Hematopoietic multipotent progenitor cell treated with erythropoietin and hydrocortisone succinate and interleukin-3 and kit ligand, for 15 days (in vitro differentiated cells): ENCODE results near the gene MYO9B.

Experiments
- DNase-seq: peaks from one replicate; pipeline ENCODE4 v3.0.0-alpha.2; 2015; ENCODE audit warnings: low spot score

The MYO9B gene

DNA sequence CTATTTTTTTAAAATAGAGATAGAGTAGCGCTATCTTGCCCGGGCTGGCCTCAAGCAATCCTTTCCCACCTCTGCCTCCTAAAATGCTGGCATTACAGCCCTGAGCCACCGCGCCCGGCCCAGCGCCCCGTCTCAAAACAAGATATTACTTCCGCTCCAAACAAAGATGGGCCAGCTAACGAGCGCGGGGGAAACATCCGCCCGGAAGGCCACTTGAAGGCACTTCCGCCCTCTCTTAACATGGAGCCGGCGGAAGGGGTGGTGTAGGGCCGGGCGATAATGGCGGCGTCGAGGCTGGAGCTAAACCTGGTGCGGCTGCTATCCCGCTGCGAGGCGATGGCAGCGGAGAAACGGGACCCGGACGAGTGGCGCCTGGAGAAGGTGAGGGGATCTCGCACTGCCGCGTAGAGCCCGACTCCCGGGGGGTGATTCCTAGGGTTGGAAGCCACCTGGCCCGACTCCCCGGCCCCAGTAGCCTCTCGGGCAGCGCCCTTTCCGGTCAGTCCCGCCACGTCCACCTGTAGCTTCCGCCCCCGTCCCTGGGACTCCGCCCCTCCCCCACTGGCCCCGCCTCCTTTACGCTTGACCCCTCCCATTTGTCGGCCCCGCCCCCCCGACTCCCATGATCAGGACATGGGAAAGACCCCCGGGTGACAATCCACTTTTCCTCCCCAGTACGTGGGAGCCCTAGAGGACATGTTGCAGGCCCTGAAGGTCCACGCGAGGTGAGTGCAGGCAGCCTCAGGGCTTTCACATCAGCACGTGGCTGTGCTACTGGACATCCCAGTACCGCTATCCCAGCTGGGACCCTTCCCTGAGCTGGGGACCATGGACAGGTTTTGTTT is 139.8 kb downstream of the MYO9B start, which contains the start of gene USE1:
TSS of gene USE1 (plus strand) at position 231 of the 845 bp plus-strand sequence. CDS start at position 280, 49 bp downstream.
- DNase-seq, result peak; percentile 94

DNA sequence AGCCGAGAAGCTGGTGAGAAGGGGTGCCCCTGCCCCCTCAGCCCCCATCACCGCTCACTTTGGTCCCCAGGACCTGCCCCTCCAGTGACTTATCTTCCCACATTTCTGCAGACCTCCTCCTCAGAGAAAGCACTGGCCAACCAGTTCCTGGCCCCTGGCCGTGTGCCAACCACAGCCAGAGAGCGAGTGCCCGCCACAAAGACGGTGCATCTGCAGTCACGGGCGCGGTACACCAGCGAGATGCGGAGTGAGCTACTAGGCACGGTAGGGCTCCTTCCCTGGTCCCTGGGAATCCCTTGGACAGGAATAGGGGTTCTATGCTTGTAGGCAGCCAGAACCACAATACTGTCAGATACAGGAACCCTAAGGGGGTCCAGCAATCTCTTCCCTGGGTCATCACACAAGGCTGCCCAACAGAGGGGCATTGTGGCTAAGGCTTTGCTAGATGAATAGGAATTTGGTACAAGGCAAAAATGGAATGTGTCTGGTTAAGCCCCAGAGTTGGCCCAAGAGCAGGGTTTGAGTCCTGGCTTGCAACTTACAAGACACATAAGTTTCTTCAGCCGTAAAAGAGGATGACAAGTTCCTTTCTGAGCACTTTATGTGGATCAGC is 140.6 kb downstream of the MYO9B start:
- DNase-seq, result no peak

DNA sequence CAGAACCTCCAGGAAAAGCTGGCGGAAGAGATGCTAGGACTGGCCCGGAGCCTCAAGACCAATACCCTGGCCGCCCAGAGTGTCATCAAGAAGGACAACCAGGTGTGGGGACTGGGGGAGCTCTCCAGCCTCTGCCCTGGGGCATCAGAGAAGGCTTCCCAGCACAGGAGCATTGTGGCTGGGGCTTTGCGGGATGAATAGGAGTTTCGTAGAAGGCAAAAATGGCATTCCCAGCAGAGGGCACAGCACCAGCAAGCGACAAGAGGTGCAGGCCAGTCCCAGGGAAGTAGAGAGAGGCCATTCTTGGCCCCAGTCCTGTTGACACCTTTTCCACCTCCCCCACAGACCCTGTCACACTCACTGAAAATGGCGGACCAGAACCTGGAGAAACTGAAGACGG is 143.7 kb downstream of the MYO9B start:
- DNase-seq, result no peak

DNA sequence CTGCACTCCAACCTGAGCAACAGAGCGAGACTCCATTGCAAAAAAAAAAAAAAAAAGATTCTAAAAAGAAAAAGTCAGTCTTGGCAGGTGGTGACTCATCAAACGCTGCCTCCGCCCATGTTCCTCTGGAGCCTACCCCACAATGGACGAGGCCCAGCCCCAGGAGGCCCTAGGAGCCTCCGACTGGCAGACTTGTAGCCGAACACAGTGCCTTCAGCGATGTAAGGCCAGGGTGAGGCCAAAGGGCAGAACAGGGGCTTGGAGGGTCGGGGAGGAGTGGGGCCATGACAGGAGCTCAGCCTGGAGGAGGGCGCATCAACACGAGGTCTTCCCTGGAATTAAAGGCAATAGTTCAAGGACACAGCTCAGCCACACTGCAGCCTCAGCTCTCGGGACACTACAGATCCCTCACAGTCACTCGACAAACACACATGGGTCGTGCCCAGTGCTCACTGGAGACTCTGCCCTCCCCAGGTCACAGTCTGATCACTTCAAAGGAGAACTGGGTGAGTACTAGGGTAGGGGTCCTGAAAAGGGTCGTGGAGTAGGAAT is 144.7 kb downstream of the MYO9B start:
- peak; percentile 79 for DNase-seq

DNA sequence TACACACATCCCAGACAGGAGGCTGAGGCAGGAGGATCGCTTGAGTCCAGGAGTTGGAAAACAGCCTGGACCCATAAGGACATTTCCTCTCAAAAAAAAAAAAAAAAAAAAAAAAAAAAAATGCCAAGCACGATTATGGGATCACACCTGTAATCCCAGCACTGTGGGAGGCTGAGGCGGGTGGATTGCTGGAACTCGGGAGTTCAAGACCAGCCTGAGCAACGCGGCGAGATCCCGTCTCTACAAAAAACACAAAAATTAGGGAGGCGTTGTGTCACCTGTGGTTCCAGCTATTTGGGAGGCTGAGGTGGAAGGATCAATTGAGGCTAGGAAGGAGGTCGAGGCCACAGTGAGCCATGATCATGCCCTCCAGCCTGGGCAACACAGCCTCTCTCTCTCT is 149.5 kb downstream of the MYO9B start:
- no peak for DNase-seq

DNA sequence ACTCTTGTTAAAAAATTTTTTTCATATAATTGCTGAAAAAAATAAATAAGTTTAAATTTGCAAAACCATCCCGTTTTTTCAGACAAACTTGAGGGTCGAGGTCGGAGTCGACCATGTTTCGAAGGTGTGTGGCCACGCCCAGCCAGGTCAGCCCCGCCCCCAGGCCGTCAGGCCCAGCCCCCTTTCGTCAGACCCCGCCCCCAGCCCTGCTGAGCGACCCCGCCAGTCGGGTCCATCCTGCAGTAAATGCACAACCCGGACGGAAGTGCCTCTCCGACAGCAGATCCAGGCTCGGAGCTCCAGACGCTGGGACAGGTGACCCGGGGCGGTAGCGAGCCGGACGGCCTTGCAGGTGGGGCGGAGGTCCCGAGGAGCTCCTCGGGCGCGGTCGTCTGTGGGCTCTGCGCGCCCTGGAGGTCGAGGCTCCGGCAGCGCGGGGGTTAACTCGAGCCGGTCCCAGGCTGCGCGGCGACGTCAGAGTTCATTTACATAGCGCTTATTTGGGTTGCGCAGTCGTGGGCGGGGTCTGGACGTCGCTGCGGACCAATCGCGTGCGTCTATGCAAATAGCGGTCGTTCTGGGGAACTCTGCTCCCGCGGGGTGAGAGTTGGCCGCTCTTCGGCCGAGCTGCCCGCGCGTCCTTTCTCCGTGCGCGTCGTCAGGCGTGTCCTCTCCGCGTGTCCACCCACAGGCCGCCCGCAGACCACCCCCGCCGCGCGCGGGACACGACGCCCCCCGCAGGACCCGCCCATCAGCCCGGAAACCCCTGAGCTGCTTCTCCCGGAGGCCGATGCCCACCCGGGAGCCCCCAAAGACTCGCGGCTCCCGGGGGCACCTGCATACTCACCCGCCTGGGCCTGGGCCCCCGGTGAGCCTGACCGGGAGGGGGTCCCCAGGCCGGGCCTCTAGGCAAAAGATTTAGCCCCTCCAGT is 150.7 kb downstream of the MYO9B start, which contains the start of gene OCEL1:
TSS of gene OCEL1 (plus strand) at position 225 of the 932 bp plus-strand sequence. CDS start at position 247, 22 bp downstream.
- peak; percentile 99 for DNase-seq

DNA sequence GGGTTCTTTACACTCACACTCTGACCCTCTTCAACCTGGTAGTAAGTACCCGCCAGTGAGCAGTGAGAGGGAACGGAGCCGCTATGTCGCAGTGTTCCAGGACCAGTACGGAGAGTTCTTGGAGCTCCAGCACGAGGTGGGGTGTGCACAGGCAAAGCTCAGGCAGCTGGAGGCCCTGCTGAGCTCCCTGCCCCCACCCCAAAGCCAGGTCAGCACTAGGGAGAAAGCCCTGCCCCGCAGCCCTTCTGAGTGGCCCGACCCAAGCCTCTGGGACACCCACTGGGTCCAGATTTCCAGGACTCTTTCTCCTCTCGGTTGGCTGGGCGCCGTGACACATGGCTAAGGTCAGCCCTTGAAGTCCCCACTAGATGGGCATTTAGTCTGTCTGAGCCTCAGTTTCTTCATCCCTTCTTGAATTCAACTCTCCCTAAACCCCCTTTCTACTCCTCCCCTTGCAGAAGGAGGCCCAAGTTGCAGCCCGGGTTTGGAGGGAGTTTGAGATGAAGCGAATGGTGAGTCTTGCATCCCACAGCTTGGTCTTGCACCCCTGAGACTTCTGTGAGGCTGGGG is 152.3 kb downstream of the MYO9B start:
- no peak for DNase-seq

DNA sequence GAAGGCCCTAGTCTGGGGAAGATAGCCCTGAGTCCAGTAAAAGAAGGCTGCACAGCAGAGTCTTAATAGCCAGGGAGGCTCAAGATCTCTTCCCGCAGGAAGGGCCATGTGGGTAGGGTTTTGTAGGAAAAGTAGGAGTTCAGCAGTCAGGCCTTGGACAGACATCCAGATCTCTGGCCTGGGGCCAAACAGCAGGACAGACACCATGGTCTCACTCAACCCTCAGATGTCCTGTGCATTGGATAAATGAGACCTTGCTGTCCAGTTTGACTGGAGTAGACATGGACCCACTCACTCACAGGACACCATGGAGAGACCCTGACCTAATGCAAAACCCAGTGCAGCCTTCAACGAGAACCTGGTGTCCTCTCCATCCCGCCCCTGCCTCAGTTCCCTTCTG is 154.3 kb downstream of the MYO9B start:
- DNase-seq, result no peak

DNA sequence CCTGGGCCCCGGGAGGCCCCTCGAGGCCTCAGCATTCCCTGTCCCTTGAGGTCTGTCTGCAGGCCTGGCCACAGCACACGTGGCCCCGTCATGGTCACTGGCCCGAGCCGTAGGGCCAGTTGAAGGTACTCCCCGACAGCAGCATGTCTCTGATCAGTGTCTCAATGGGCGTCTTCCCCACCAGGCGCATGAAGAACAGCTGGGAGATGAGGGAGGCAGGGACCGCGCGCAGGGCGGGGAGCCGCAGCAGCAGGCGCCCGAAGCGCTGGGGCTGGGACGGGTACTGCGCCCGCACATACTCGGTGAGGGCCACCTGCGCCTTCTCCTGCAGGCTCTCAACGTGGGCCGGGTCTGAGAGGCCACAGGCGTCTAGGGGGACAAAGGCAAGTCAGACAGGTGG is 156.7 kb downstream of the MYO9B start:
- DNase-seq, result no peak

DNA sequence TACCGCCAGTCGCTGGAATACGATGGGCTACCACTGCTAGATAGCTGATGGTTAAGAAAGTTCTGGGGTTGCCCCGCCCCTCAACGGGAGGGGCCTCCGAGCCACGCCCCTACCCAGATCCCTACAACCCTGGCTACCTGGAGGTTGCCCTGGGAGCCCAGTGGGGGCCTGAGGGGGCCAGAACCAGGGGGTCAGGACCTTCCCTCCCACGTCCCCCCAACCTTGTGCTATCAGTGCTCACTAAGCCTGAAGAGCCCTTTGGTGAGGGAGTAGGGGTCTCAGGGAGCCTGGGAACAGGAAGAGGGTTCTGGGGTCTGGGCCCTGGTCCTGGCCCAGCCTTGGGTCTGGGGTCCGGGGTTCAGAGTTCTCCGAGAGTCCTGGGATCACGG is 159.3 kb downstream of the MYO9B start:
- DNase-seq, result peak; percentile 77

DNA sequence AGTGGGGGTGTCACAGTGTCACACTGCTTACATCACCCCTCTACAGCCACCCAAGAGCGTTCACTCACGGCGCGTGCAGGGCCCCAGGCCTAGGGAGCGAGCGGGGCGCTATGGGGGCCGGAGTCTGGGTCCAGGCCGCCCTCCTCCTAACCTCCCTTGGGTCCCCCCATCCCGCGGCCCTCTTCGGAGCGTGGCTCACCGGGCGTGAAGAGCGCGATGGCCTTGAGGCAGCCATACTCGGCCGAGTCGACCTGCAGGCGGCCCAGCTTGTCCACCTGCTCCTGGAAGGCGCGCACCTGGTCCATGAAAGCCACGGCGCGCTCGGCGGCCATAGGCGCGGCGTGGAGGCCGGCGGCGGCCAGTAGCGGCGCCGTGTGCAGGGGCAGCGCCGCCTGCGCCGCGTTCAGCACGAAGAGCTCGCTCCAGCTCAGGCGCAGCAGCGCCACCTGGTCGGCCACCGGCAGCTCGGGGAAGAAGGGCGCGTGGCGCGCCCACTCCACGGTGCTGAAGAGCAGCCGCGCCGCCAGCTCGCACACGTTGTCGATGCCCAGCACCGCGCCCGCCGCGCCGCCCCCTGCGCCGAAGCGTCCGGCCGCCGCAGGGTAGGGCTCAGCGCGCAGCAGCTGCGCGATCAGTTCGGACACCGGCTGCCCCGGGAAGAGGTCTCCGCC is 159.9 kb downstream of the MYO9B start:
- peak; percentile 81 for DNase-seq

DNA sequence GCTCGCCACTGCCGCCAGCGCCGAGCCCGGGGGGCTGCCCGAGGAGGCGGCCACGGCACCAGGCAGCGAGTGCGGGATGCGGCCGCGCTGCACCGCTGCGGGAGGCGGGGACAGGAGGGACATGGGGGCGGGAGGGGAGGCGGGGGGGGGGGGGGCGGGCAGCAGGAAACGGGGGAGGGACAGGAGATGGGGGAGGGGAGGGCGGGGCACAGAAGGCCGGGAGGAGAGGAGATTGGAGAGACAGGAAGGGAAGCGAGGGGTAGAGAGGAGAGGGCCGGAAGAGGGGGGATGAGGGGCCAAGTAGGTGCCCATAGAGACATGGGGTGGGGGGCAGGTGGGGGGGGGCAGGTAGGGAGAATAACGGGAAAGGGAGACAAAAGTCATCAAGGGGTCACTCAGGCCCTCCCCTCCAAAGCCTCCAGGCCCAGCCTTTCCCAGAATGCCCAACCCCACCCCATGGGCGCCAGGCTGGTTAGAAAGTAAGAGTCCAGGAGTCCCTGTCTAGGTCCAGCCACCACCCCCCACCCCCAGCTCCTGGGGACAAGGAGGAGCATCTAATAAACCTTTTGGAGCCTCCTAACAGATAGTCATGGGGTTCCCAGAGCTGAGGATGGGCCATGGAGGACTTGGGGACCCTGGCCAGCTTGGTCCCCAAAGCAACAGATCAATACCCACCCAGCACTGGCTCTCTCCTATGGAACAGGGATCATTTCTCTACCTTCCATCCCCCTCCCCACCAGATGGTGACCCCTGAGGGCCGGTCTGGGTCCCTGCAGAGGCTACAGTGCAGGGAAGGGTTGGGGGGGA is 160.6 kb downstream of the MYO9B start:
- no peak for DNase-seq

DNA sequence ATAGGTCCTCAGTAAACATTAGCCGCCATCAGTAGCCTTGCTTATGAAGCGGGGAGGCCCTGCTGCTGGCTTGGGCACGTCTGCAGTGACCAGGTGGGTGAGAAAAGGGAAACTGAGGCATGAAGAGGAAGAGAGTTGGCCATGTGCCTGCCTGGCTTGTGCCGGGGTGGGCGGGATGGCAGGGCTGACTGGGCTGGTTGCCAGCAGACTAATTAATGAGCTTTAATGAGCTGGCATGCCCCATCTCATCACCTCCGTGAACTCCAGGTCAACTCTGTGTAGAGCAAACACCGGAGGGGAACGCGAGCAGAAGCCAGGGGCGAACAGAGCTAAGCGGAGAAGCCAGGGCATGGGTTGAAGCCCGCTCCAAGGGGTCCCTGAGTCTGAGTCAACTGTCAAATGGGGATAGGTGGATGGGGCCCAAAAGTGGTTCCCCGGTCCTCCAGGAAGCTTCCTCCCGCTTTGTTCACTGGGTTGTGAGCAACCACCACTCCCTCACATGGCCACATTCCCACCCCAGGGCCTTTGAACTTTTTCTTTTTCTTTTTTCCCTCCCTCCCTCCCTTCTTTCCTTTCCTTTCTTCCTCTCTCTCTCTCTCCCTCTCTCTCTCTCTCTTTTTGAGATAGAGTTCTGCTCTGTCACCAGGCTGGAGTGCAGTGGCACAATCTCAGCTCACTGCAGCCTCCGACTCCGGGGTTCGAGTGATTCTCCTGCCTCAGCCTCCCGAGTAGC is 161.4 kb downstream of the MYO9B start:
- DNase-seq, result no peak

DNA sequence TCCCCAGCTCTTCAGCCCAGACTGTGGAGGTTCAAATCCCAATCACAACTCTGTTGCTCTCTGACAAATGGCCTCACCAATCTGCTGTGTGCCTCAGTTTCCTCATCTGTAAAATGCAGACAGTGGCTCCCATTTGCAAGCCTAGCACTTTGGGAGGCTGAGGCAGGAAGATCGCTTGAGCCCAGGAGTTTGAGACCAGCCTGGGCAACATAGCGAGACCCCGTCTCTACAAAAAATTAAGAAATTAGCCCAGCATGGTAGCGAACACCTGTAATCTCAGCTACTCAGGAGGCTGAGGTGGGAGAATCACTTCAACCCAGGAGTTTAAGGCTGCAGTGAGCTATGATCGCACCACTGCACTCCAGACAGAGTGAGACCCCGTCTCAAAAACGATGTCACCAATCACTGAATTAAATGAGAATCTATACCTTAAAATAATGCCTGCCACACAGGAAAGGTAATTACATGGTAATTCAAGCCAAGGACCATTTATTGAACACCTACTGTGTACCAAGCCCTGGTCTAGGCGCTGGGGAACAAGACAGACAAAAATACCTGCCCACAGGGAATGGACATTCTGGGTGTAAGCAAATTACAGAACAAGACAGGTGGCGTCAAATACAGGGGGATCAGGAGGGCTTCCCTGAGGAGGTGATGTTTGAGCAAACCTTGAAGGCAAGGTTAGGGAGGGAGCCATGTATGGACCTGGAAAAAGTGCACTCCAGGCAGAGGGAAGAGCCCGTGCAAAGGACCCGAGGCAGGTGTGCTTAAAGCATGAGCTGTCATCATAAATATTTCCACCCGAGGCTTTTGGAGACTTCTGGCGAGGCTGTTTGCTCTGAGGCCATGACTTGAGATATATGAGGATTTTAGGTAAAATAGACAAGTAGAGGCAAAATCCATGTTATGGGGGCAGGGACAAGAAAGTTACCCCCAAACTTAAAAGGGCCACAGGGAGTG is 162.4 kb downstream of the MYO9B start:
- no peak for DNase-seq

DNA sequence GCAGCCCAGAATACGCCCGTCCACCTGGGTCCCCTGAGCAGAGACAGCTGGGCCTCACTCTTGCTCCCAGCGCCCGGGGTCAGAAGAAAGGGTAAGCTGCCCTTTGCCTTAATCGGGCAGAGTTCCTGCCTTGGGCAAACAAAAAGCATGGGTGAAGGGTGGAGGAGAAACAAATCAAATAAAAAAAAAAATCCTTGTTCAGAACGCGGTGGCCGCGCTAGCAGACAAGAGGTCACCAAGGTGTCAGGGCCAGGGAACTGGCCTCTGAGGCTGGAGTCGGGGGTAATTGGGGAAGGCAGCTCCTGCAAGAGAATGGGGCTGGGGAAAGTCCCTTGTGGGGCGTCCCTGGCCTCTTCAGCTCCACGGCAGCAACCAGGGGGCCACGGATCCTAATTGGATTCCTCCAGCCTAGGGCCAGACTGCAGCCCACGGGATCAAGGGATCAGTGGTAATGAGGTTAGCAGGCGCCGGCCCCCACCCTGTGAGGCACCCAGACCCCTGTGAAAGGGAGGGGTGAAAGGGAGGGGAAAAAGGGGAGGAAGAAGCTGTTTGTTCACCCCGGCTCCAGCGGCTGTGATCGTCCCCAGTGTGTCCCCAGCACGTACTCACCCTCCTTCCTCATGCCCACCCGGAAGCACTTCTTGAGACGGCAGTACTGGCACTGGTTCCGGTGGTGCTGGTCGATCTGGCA is 164.6 kb downstream of the MYO9B start:
- no peak for DNase-seq

DNA sequence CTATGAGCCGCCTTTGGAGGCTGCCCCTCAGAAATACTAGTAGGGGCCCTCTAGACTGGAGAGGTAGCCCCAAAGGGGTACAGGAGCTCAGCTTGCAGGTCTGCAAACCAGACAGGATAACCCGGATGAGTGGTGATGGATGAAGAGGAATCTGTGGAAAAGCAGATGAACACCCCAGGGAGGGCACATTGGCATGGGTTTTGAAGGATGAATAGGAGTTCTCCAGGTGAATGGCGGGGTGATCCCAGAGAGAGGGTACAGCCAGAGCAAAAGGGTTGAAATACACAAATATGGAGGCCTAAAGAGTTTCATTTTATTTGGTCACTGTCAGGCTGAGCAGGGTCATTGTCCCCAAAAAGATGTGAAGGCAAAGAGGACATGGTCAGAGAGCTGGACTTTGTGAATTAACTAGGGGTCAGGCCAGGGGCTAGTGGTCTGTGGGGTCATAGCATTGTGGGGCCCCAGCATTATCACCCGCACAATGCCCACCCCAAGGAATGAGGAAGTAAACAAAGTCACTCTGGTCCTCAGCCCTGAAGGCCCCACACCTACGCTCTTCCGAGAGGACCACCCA is 165.3 kb downstream of the MYO9B start:
- no peak for DNase-seq

DNA sequence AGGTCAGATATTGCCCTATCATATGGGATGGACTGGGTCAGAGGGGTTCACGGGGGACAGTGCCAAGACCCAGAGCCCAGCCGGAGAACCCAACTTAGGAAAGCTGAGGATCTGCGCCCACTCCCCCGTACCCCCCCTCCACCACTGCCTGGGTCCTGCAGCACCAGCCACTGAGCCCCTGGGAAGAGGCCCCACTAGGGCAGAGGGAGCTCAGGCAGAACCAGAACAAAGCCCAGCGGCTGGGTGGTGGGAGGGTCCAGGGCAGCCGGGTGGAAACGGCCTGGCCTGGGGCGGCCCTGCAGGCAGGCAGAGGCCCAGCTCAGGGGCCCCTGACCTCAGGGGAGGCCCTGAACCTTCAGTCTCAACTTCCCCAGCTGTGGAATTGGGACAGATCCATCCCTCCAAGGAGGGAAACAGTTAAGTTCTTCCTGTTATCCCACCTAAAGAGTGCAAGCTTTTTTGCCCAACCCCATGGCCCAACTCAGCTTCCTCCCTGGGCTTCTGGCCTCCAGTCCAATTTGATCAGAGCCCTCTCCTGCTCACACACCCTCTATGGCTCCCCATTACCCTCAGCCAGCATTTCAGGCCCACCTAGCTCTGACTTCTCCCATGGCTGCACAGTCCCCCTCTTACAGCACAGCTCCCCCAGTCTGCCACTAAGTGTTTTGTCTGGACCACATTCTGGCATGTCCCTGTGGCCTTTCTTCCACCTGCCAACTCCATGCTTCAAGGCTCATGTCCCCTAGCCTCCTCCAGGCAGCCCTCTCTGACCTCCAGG is 167.0 kb downstream of the MYO9B start:
- DNase-seq, result no peak
